K562 (cell line): ENCODE data around the gene TBRG4. TPM values are rescaled to one million over a fixed set of nuclear protein-coding genes. Genes with fewer than 3 reads are reported as not detected.

Experiments used
- ATAC-seq: fragments of 200-7000 bp; cut with Tn5 transposase; 3 replicates; pipeline ENCODE4 v1.9.1; 2020; ENCODE audit warnings: moderate library complexity
- BruUV-seq: library from RNA; stranded (reverse); fragments of 400-500 nt; replicated peaks from 2 replicates; lab custom pipeline; 2021; lab: Mats Ljungman, UMichigan
- CTCF ChIA-PET: fragments of 300-600 bp; formaldehyde crosslinking; extraction: SDS; loops from one replicate; lab custom pipeline; 2021; ENCODE audit warnings: low intra/inter-chr PET ratio; lab: Yijun Ruan, JAX
- POLR2A ChIA-PET: fragments of 300-600, 350-650 bp; sonication (Branson Sonifier 250); formaldehyde crosslinking; extraction: SDS; loops from one replicate; lab custom pipeline; 2021; ENCODE audit warnings: antibody characterized with exemption, inconsistent platforms; lab: Yijun Ruan, JAX
- DNase-seq, 4 experiments: peaks; one replicate each; pipeline versions ENCODE4 v3.0.0 to v3.0.0-alpha.2; 2011 to 2018; ENCODE audit warnings: low spot score in 3 of 4, mixed read lengths in 3 of 4; ENCODE audit errors: extremely low read depth in 1 of 4
- FAIRE-seq: peaks from 2 replicates; lab custom pipeline; 2011; peaks lifted over from hg19 to GRCh38; lab: Jason Lieb, UNC
- H2AFZ ChIP-seq: 2 replicates; pipeline ENCODE4 v1.6.0; 2011; ENCODE audit warnings: low read depth, low read length, control low read depth, inconsistent platforms
- H3K27ac ChIP-seq: fragments of 200-600 bp; 3 replicates; pipeline ENCODE4 v1.8.0; 2011; ENCODE audit warnings: low read depth, mild to moderate bottlenecking, control low read depth, inconsistent platforms, low read length, moderate library complexity, mixed read lengths; ENCODE audit errors: extremely low read depth
- H3K27me3 ChIP-seq, 2 experiments: fragments of 300-600 bp in 1 of 2; 2 replicates in 1 of 2; 3 replicates in 1 of 2; pipeline versions ENCODE4 v1.6.0 to v1.8.0; 2011; ENCODE audit warnings: inconsistent platforms in 2 of 2, low read length in 2 of 2, mild to moderate bottlenecking in 1 of 2, mixed read lengths in 1 of 2, moderate library complexity in 1 of 2; ENCODE audit not compliant: control insufficient read depth in 2 of 2, insufficient read depth in 2 of 2
- H3K36me3 ChIP-seq: fragments of 300-600 bp; 3 replicates; pipeline ENCODE4 v1.8.0; 2011; ENCODE audit warnings: mild to moderate bottlenecking, low read length, inconsistent platforms; ENCODE audit not compliant: control insufficient read depth, insufficient read depth
- H3K4me1 ChIP-seq, 2 experiments: fragments of 200-600 bp in 1 of 2; replicated peaks in 1 of 2; 2 replicates in 1 of 2; 3 replicates in 1 of 2; pipeline versions ENCODE4 v1.5.1 to v1.8.0; 2011; ENCODE audit warnings: inconsistent platforms in 2 of 2, low read length in 2 of 2, mild to moderate bottlenecking in 1 of 2, mixed read lengths in 1 of 2, moderate library complexity in 1 of 2; ENCODE audit not compliant: control insufficient read depth in 2 of 2, insufficient read depth in 2 of 2
- H3K4me2 ChIP-seq: 2 replicates; pipeline ENCODE4 v1.6.1; 2011; ENCODE audit warnings: low read length, control low read depth, inconsistent platforms, mixed read lengths; ENCODE audit not compliant: insufficient read depth
- H3K4me3 ChIP-seq: fragments of 200-600 bp; sonication (generic), shearing (Covaris generic); 2 replicates; pipeline ENCODE4 v1.5.1; 2016; ENCODE audit warnings: control low read depth, inconsistent platforms
- H3K79me2 ChIP-seq: fragments of 200-600 bp; 3 replicates; pipeline ENCODE4 v1.8.0; 2011; ENCODE audit warnings: low read length, inconsistent platforms; ENCODE audit not compliant: control insufficient read depth, insufficient read depth
- H3K9ac ChIP-seq, 2 experiments: 2 replicates each; pipeline versions ENCODE4 v1.6.0 to v1.6.1; 2011; ENCODE audit warnings: low read depth in 2 of 2, low read length in 2 of 2, control low read depth in 1 of 2, inconsistent platforms in 1 of 2, mild to moderate bottlenecking in 1 of 2, mixed read lengths in 1 of 2; ENCODE audit not compliant: insufficient read depth in 1 of 2
- H3K9me1 ChIP-seq: one replicate; pipeline ENCODE4 v1.6.0; 2011; ENCODE audit warnings: inconsistent platforms, mild to moderate bottlenecking, low read length, moderate library complexity; ENCODE audit not compliant: control insufficient read depth, insufficient read depth
- H3K9me3 ChIP-seq: replicated peaks from 2 replicates; pipeline ENCODE4 v1.5.1; 2011; ENCODE audit warnings: low read depth, low read length, inconsistent platforms; ENCODE audit not compliant: control insufficient read depth, insufficient read depth
- H4K20me1 ChIP-seq: replicated peaks from 2 replicates; pipeline ENCODE4 v1.6.1; 2011; ENCODE audit warnings: low read length, inconsistent platforms, mixed read lengths; ENCODE audit not compliant: control insufficient read depth, insufficient read depth
- BRF1 ChIP-seq: IDR thresholded peaks from 3 replicates; pipeline ENCODE4 v1.6.1; 2011; ENCODE audit warnings: borderline replicate concordance, mild to moderate bottlenecking; ENCODE audit not compliant: insufficient read length; ENCODE audit errors: extremely low read depth
- BRF2 ChIP-seq: IDR thresholded peaks from 3 replicates; pipeline ENCODE4 v1.6.1; 2011; ENCODE audit warnings: borderline replicate concordance, mild to moderate bottlenecking; ENCODE audit not compliant: insufficient read length, insufficient read depth
- HNRNPH1 ChIP-seq: fragments of 200-400 bp; formaldehyde crosslinking; optimal IDR thresholded peaks from 2 replicates; pipeline ENCODE3; 2017; ENCODE audit warnings: low read depth, mild to moderate bottlenecking, low read length, moderate library complexity
- LEF1 ChIP-seq: fragments of 450-650 bp; IDR thresholded peaks from 2 replicates; pipeline ENCODE4 v1.6.1; 2016; ENCODE audit warnings: mild to moderate bottlenecking
- POLR2AphosphoS2 ChIP-seq: IDR thresholded peaks from 2 replicates; pipeline ENCODE4 v1.6.1; 2012; ENCODE audit warnings: low read length, improper control_type of control experiment
- WGBS: fragments of 100-300 bp; shearing (Covaris generic); methylation state at CpG from one replicate; pipeline ENCODE4 v1.1.6; 2016; ENCODE audit warnings: low coverage, mixed read lengths; ENCODE audit not compliant: insufficient coverage; ENCODE audit errors: missing lambda C conversion rate; 5-methylcytosine and 5-hydroxymethylcytosine counted together
- in situ Hi-C: fragments of 300-500 bp; cut with MboI; formaldehyde crosslinking; loops from 4 replicates; pipeline ENCODE4 v1.15.0; 2018; ENCODE audit warnings: inconsistent platforms, mixed read lengths
- intact Hi-C: fragments of 100-400 bp; cut with micrococcal nuclease; formaldehyde crosslinking; loops from 2 replicates; pipeline ENCODE4 v1.14.2; 2022
- polyA plus RNA-seq, 8 experiments: library from polyadenylated mRNA; depleted of rRNA in 4 of 8; stranded (reverse) in 5 of 8; unstranded in 3 of 8; fragments of >200 nt; fragmentation: Nextera tagmentation in 2 of 8; fragmentation: Illumina TruSeq in 1 of 8; extraction: Ambion mirVana in 2 of 8; extraction: Trizol in 1 of 8; gene quantifications; 2 replicates each; pipeline versions ENCODE4 v1.2.1 to v1.2.3, GENCODE V29; 2011 to 2014; ENCODE audit warnings: inconsistent platforms in 1 of 8, missing spikeins in 1 of 8
- total RNA-seq, 7 experiments: library from RNA; depleted of rRNA in 6 of 7; stranded (reverse); fragments of >200 nt in 6 of 7; fragmentation: Illumina TruSeq in 2 of 7; extraction: Trizol in 2 of 7; gene quantifications; 2 replicates each; pipeline versions ENCODE4 v1.2.1 to v1.2.3, GENCODE V29; 2011 to 2021; ENCODE audit warnings: low replicate concordance in 1 of 7
- TF ChIP-seq, protein P1 (sequence below), 3 experiments: fragments of 200-800 bp in 1 of 3; sonication (Bioruptor generic) in 1 of 3; sonication (generic) in 1 of 3; formaldehyde crosslinking in 1 of 3; IDR thresholded peaks; 2 replicates each; pipeline versions ENCODE4 v1.6.1 to v1.8.0; 2016 to 2022; ENCODE audit warnings: mild to moderate bottlenecking in 2 of 3, missing compliant biosample characterization in 2 of 3, missing genetic modification characterization in 2 of 3, missing genetic modification reagents in 1 of 3

The TBRG4 gene
- total and polyA plus RNA-seq, 9 of the 15 experiments (the other 6 are each of a cell fraction or from before 2014, with no cell fraction given), result 11.2 to 322 (median 216) TPM

DNA sequence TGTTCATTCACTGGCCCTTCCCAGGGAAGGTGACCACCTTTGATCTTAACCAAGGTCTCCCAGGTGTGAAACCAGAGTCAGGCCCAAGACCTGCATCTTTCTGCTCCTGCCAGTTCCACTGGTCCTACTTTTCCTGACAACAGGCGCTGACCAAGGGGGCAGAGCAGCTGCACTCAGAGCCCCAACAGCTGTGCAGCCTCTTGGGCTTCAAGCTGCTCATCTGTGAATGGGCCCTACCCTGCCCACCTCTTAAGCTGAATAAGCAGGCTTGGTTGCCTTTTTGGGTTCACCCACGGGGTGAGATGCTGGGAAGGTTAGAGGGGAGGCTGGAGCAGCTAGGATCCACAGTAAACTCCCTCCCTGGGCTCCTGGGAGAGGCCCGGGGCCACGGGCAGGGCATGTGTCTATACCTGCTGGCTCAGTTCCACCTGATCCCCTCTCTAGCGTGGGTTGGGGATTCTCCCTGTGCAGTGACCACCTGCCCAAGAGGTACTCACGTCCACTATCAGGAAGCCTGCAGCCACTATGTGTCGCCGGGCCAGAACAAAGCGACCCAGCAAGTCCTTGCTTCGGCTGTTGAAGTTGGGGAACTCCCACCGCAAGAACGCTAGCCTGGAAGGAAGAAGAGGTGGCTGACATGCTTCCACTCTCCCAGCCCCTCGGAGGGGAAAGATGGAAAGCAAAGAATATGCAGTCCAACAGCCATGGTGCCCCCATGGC is 10.6 kb downstream of the TBRG4 start:
- H3K27ac ChIP-seq, result no peak overlapping the region
- POLR2A ChIA-PET, result interaction anchor here (0.6 to 1.9 kb wide), 6 partner anchors 8 to 596 kb away, joined by 3 to 5 read pairs (median 4); partner anchors contain the start of gene TBRG4
- no peak overlapping the region for H3K4me3 ChIP-seq
- CTCF ChIA-PET, result no interaction called here
- FAIRE-seq, result no peak
- WGBS, result 90% methylated on average over 12 of the region's 13 CpGs
- H2AFZ ChIP-seq, result no peak overlapping the region
- in situ Hi-C loops (no loop called here), intact Hi-C loops (no loop called here)
- no peak overlapping the region for H3K4me2 ChIP-seq
- peaks cover 21% of the 10 kb centered on the region for H3K79me2 ChIP-seq
- peaks cover 5% of the 10 kb centered on the region for H3K9me1 ChIP-seq
- H4K20me1 ChIP-seq, result peaks cover 32% of the 10 kb centered on the region
- no peaks in the 10 kb centered on the region for H3K9me3 ChIP-seq
- H3K27me3 ChIP-seq, result no peaks in the 10 kb centered on the region
- H3K9ac ChIP-seq, result peak overlapping the region in 1 of 2 experiments; percentile 48; a peak in 1 of 4 replicates
- BruUV-seq, result no TSS peak
- peaks cover 0 to 23% of the 10 kb centered on the region in 2 experiments; a peak in 1 of 5 replicates for H3K4me1 ChIP-seq
- DNase-seq, result no peak
- ATAC-seq, result no peak
- H3K36me3 ChIP-seq, result peaks cover 71% of the 10 kb centered on the region
- TF ChIP-seq, protein P1, sequence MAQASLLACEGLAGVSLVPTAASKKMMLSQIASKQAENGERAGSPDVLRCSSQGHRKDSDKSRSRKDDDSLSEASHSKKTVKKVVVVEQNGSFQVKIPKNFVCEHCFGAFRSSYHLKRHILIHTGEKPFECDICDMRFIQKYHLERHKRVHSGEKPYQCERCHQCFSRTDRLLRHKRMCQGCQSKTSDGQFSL (CRISPR knock-in tag; IDR thresholded peaks at IDR 0.05), result no peak
- TF ChIP-seq, protein P1 (tag; IDR thresholded peaks at IDR 0.05), result no peak
- no peak for TF ChIP-seq HNRNPH1
- no peak for TF ChIP-seq POLR2AphosphoS2
- TF ChIP-seq BRF2, result no peak
- no peak for TF ChIP-seq BRF1
- TF ChIP-seq LEF1, result no peak
